ENCODE measurements around the gene KRT17.
"Not testable (repeated sequence)": the region's sequence is repeated elsewhere in the genome, so short reads cannot be mapped to it uniquely, and the experiment has no call there.

KRT17 gene

GRCh38 chr17:41633556-41634199, 9.3 kb upstream of the KRT17 start:
- no peak for DNase-seq (ENCODE audit: low read depth)

DNA sequence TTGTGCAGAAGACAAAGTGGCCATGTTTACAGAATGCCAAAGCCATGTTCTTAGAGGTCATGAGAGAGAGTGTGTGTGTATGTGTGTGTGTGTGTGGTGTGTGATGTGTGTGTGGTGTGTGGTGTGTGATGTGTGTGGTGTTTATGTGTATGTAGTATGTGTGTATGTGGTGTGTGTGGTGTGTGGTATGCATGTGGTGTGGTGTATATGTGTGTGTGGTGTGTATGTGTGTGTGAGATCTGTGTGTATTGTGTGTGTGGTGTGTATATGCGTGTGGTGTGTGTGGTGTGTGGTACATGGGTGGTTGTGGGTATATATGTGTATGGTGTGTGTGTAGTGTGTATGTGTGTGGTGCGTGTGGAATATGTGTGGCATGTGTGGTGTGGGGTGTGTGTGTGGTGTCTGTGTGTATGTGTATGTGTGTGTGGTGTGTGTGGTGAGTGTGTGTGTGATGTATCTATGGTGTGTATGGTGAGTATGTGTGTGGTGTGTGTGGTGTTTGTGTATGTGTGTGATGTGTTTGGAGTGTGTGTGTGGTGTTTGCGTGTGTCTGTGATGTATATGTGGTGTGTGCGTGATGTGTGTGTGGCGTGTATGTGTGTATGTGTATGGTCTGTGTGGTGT, 8.2 kb upstream of the KRT17 start:
- no peak for DNase-seq (ENCODE audit: low read depth)

- DNase-seq (ENCODE audit: low read depth), result no peak
Measured at GRCh38 chr17:41631898-41632285, 7.5 kb upstream of the KRT17 start.

GRCh38 chr17:41631025-41631897, 6.9 kb upstream of the KRT17 start:
- no peak for DNase-seq (ENCODE audit: low read depth)

- no peak for DNase-seq (ENCODE audit: low read depth)
Measured at GRCh38 chr17:41629826-41630670, 5.7 kb upstream of the KRT17 start.

DNA sequence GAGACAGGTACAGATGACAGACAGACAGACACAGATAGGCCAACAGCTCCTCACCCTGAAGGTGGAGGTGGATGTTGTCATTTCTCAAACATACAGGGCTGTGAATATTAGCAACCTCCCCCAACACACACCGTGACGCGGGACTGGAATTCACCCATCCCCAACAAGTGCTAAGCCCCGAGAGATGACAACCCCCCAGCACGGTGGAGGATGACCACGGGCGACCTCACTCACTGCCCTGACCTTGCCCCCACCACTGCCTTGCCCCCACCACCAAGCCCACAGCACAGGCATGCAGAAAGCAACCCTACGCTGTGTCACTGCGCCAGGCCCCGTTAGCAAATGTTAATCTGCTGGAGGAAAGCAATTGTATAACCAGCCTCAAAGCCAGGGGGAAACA, 4.9 kb upstream of the KRT17 start:
- DNase-seq (ENCODE audit: low read depth), result no peak

GRCh38 chr17:41628621-41629255, 4.4 kb upstream of the KRT17 start:
- not testable (repeated sequence) for DNase-seq (ENCODE audit: low read depth)

GRCh38 chr17:41628073-41628370, 3.6 kb upstream of the KRT17 start:
- DNase-seq (ENCODE audit: low read depth), result not testable (repeated sequence)

DNA sequence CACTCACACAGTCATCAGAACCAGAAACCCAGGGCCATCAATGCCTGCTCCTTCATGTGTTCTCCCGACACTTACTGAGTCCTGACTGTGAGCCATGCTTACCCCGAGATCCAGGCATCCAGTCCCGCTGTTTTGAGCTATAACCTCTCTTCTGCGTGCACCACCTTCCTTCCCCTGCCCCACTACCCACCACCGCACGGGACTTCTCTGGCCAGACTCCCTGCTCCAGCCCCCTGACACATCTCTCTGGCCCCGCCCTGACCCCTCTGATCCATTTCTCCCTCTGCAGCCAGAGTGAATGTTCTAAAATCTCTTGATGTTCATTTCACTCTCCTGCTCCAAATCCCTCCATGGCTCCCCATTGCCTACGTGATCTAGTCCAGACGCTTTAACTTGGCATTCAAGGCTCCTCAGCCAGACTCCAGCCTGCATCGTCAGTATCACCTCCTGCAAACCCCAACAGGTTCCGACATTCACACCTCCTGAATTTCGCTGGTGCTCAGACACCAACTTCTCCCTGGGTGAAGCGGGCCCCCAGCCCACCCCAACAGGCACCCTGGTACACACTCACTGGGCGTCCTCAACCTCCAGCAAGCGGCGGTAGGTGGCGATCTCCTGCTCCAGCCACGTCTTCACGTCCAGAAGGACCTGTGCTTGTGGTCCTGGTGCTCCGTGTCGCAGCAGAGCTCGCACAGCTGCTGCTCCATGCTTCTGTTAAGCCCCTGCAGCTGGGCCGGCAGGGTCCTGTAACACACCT, 3.1 kb upstream of the KRT17 start:
- DNase-seq (ENCODE audit: low read depth), result no peak

- not testable (repeated sequence) for DNase-seq (ENCODE audit: low read depth)
Measured at GRCh38 chr17:41626914-41627295, 2.5 kb upstream of the KRT17 start.

DNA sequence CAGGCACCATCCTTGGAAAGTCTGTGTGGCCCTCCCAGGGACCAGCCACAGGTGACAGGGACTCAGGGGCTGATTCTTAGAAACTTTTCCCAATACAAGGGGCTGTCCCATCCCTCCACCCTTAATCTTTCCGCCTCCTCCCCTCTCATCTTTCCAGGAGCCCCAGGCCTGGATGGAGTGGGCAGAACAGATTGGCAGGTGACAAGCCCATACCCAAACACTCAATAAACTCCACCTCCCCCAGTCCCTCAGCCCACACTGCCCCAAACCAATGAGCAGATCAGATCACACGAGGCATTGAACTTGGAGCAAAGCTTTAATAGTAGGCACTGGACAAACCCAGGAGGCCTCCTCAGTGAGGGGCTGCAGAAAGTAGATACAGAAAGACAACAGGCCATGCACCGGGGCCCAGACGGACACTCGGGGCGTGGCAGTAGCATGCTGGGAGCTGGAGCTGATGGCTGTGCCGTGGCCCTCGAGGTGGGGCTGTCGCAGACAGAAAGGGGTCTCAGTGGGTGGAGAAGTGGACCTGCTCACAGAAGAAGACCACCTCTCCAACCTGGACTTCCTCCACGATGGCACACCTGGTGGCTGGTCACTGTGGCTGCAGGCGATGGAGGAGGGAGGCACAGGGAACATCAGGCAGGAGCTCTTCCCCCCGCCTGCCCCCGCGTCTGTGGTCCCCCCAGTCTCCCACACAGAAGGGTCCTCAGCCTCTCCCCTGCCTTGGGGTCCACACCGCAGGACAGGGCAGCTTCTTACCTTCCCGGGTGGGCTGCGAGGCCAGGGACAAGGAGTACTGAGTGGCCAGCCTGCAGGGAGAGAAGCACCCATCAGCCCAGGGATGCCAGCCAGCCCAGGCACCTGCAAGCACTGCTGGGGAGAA, 1.9 kb upstream of the KRT17 start:
- not testable (repeated sequence) for DNase-seq (ENCODE audit: low read depth)

GRCh38 chr17:41625602-41626001, 1.2 kb upstream of the KRT17 start:
- no peak for DNase-seq (ENCODE audit: low read depth)

DNA sequence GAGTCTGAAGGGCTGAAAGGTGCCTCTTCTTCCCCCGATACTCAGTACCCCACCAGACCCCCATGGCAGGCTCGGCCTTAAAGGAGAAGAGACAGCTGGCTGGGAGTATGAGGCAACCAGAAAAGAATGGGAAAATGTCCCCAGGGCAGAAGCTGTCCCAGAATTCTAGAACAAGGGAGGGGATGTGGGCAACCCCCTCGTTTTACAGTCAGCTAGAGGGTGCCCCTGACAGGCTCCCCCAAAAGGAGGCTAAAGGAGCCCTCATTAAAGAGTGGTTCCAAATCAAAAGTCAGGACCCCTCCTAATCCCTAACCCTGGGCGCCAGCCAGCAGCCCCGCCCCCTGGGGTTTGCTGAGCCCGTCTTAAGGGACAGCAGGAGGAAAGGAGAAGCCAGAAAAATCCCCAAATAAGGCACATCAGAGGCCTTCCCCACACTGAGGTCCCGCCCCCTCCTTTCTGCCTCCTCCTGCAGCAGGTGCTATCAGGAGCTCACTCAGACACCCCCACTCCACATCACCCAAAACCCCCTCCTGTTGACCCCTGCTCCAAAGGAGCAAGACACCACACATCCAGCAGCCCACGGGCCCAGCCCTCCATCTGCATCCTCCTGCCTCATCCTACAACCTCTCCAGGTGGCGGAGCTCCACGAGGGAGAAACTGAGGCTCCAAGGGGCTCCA, 1.1 kb downstream of the KRT17 start:
- DNase-seq (ENCODE audit: low read depth), result not testable (repeated sequence)

DNA sequence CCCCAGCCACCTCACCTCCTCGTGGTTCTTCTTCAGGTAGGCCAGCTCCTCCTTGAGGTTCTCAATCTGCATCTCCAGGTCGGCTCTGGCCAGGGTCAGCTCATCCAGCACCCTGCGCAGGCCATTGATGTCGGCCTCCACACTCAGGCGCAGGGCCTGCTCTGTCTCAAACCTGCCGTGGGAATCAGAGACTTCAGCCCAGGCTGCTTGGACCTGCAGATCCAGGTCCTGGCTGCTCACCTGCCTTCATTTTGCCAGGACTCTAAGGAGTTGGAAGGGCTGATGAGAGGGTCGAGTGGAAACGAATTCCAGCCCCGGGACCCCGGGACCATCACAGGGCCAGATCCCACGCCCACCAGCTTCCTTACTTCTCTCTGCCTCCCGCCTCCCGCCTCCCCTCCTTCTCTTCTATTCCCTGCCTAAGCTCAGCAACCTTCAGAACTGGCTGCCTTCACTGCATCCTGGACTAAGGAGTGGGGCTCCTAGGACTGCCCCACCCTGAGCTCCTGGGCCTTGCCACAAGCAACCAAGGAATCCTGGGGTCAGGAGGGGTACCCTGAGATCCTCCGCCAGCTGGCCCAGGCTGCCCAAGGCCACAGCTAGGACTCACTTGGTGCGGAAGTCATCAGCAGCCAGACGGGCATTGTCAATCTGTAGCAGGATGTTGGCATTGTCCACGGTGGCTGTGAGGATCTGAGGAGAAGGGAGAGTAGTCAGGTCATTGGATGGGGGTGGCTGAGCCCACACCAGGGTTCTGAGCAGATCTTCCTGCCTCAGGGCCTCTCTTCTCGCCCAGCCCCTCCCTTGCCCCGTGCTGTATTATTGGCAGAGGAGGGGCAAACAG, 1.8 kb downstream of the KRT17 start:
- not testable (repeated sequence) for DNase-seq (ENCODE audit: low read depth)

DNA sequence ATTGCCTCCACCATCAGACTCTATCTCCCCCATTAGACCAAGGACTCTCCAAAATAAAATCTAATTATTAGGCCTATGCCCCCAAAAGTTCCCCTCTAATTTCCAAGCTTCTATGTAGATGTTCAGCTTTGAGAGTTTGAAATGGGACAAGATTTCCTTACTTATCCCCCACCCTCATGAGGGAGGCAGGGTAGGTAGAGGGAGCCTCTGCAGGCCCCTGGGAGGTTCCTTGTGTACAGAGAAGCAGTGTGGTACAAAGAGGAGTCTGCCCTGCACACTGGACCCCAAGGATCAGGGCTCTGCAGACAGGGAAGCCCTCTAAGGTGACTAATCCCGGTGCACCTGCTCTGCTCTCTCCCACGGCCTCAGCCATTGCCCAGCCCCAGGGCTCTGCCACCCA, 2.5 kb downstream of the KRT17 start:
- DNase-seq (ENCODE audit: low read depth), result no peak

DNA sequence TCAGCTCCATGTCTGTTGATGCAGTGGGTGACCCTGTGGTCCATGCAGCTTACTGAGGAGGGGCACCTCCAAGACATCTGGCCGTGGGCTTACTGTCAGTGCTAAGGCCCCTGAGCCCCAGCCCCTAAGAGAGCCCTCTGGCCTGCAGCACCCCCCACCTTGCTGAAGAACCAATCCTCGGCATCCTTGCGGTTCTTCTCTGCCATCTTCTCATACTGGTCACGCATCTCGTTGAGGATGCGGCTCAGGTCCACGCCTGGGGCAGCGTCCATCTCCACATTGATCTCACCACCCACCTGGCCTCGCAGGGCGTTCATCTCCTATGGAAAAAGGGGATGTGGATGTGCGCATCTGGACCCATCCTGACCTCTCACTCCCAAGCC, 2.9 kb downstream of the KRT17 start:
- not testable (repeated sequence) for DNase-seq (ENCODE audit: low read depth)

GRCh38 chr17:41620583-41621434, 3.6 kb downstream of the KRT17 start:
- no peak for DNase-seq (ENCODE audit: low read depth)

Data from activated T-cell treated with anti-CD3 and anti-CD28 coated beads for 24 hours (primary cell).